B cell (primary cell): ENCODE results near the gene ST8SIA3. TPM values are rescaled to one million over a fixed set of nuclear protein-coding genes. Genes with fewer than 3 reads are reported as not detected.

Source experiments
- ATAC-seq: fragments of 200-7000 bp; cut with Tn5 transposase; one replicate; pipeline ENCODE4 v1.10.0; 2021; ENCODE audit warnings: low read depth, mild to moderate bottlenecking, moderate number of reproducible peaks, moderate library complexity
- CTCF ChIA-PET: fragments of 350-600 bp; sonication (Branson Sonifier 250); formaldehyde crosslinking; loops from one replicate; lab custom pipeline; 2021; ENCODE audit warnings: antibody characterized with exemption, inconsistent platforms; lab: Charles Lee
- POLR2A ChIA-PET: fragments of 350-600 bp; sonication (Branson Sonifier 250); formaldehyde crosslinking; loops from one replicate; lab custom pipeline; 2021; ENCODE audit warnings: antibody characterized with exemption; lab: Charles Lee
- DNase-seq: peaks from one replicate; pipeline ENCODE4 v3.0.0; 2013
- H2AFZ ChIP-seq: 2 replicates; pipeline ENCODE4 v1.6.1; 2012; ENCODE audit warnings: mild to moderate bottlenecking, low read depth, low read length; ENCODE audit not compliant: insufficient read depth, poor library complexity, severe bottlenecking
- H3K27ac ChIP-seq, 2 donors: 1 replicate in 1 of 2; 2 replicates in 1 of 2; pipeline ENCODE4 v1.5.1; 2012 to 2013; ENCODE audit warnings: low read length in 2 of 2, mild to moderate bottlenecking in 2 of 2, moderate library complexity in 1 of 2
- H3K27me3 ChIP-seq, 4 experiments: fragments of 200-600 bp in 1 of 4; sonication (generic) in 1 of 4; replicated peaks in 1 of 4; 1 replicate in 2 of 4; 2 replicates in 2 of 4; pipeline versions ENCODE4 v1.6.1 to v1.7.0; 2013 to 2016; ENCODE audit warnings: low read length in 3 of 4, mild to moderate bottlenecking in 2 of 4, mixed read lengths in 1 of 4, moderate library complexity in 1 of 4; ENCODE audit not compliant: insufficient read depth in 4 of 4, control insufficient read depth in 3 of 4; ENCODE audit errors: control extremely low read depth in 1 of 4
- H3K36me3 ChIP-seq, 2 experiments: replicated peaks in 1 of 2; 1 replicate in 1 of 2; 2 replicates in 1 of 2; pipeline versions ENCODE4 v1.6.1 to v1.7.1; 2013; ENCODE audit warnings: low read length in 1 of 2; ENCODE audit not compliant: insufficient read depth in 2 of 2, control insufficient read depth in 1 of 2; ENCODE audit errors: control extremely low read depth in 1 of 2, extremely low read depth in 1 of 2
- H3K4me1 ChIP-seq, 2 donors: fragments of 200-600 bp in 1 of 2; sonication (generic) in 1 of 2; 1 replicate in 1 of 2; 2 replicates in 1 of 2; pipeline versions ENCODE4 v1.5.1 to v1.6.1; 2013 to 2017; ENCODE audit warnings: low read length in 2 of 2; ENCODE audit not compliant: control insufficient read depth in 2 of 2, insufficient read depth in 2 of 2
- H3K4me2 ChIP-seq: replicated peaks from 2 replicates; pipeline ENCODE3; 2012; ENCODE audit warnings: mild to moderate bottlenecking, low read depth, low read length; ENCODE audit not compliant: poor library complexity, severe bottlenecking
- H3K4me3 ChIP-seq, 5 experiments: fragments of 200-600 bp in 1 of 5; sonication (generic) in 1 of 5; 1 replicate in 3 of 5; 2 replicates in 2 of 5; pipeline versions ENCODE4 v1.5.1 to v1.7.0; 2011 to 2016; ENCODE audit warnings: low read length in 4 of 5, mild to moderate bottlenecking in 4 of 5, low read depth in 2 of 5, control low read depth in 1 of 5, moderate library complexity in 1 of 5; ENCODE audit not compliant: insufficient read depth in 1 of 5; ENCODE audit errors: control extremely low read depth in 1 of 5, extremely low read depth in 1 of 5
- H3K79me2 ChIP-seq: fragments of 200-600 bp; sonication (generic); one replicate; pipeline ENCODE4 v1.6.0; 2016; ENCODE audit warnings: low read length; ENCODE audit not compliant: control insufficient read depth, insufficient read depth
- H3K9ac ChIP-seq: fragments of 200-600 bp; sonication (generic); 2 replicates; pipeline ENCODE4 v1.6.1; 2017; ENCODE audit warnings: mild to moderate bottlenecking, low read length, moderate library complexity
- H3K9me3 ChIP-seq, 3 donors: one replicate each; pipeline versions ENCODE4 v1.6.1 to v1.7.1; 2013; ENCODE audit warnings: low read length in 2 of 3; ENCODE audit not compliant: control insufficient read depth in 2 of 3, insufficient read depth in 1 of 3; ENCODE audit errors: control extremely low read depth in 1 of 3
- H4K20me1 ChIP-seq: 2 replicates; pipeline ENCODE4 v1.6.0; 2012; ENCODE audit warnings: mild to moderate bottlenecking, low read length; ENCODE audit not compliant: insufficient read depth, control insufficient read depth, poor library complexity, severe bottlenecking
- H3K27ac Mint-ChIP-seq: one replicate; pipeline ENCODE4 v1.8.0; 2021; ENCODE audit warnings: mixed read lengths
- H3K27me3 Mint-ChIP-seq: one replicate; pipeline ENCODE4 v1.8.0; 2021; ENCODE audit warnings: mixed read lengths
- H3K4me1 Mint-ChIP-seq: one replicate; pipeline ENCODE4 v1.8.0; 2021; ENCODE audit warnings: mixed read lengths
- H3K4me3 Mint-ChIP-seq: one replicate; pipeline ENCODE4 v1.8.0; 2021; ENCODE audit warnings: mixed read lengths
- H3K9me3 Mint-ChIP-seq: one replicate; pipeline ENCODE4 v1.8.0; 2022; ENCODE audit warnings: mixed read lengths; ENCODE audit not compliant: insufficient read depth
- CTCF ChIP-seq: fragments of 200-600 bp; IDR thresholded peaks from one replicate; pipeline ENCODE4 v1.8.0; 2022; ENCODE audit warnings: antibody characterized with exemption, mild to moderate bottlenecking
- EZH2 ChIP-seq: IDR thresholded peaks from 2 replicates; pipeline ENCODE4 v1.6.1; 2012; ENCODE audit warnings: borderline replicate concordance, low read depth, mild to moderate bottlenecking, moderate library complexity, low read length; ENCODE audit not compliant: insufficient read depth, poor library complexity, severe bottlenecking
- WGBS: methylation state at CpG from one replicate; pipeline ENCODE4 v1.1.5; 2013; ENCODE audit warnings: missing lambda C conversion rate; ENCODE audit not compliant: insufficient coverage; 5-methylcytosine and 5-hydroxymethylcytosine counted together
- intact Hi-C: fragments of 100-400 bp; cut with micrococcal nuclease; formaldehyde crosslinking; loops from one replicate; pipeline ENCODE4 v1.10.0; 2022
- polyA minus RNA-seq: library from RNA; depleted of rRNA, polyadenylated mRNA; stranded (reverse); fragments of >200 nt; gene quantifications from 2 replicates; pipeline ENCODE4 v1.2.3, GENCODE V29; 2012
- polyA plus RNA-seq: library from polyadenylated mRNA; depleted of rRNA; stranded (reverse); fragments of >200 nt; gene quantifications from 2 replicates; pipeline ENCODE4 v1.2.3, GENCODE V29; 2012
- total RNA-seq, 2 donors: library from RNA; stranded (reverse); fragments of 120-200 nt in 1 of 2; gene quantifications; 1 replicate in 1 of 2; 2 replicates in 1 of 2; pipeline versions ENCODE4 v1.2.3 to v1.2.4, GENCODE V29; 2013 to 2022

ST8SIA3 gene
- total RNA-seq (not detected in 2 replicates), polyA plus RNA-seq (not detected in 2 replicates), polyA minus RNA-seq (not detected in 2 replicates)
- not detected for total RNA-seq (2013)

GRCh38 chr18:57352271-57352701 is at the start of gene ST8SIA3:
Gene ST8SIA3 (plus strand): TSS chr18:57352557. CDS start chr18:57352847, 290 bp downstream.
- ATAC-seq (no peak), DNase-seq (no peak)
- Mint-ChIP-seq H3K4me3 (no peak within 1 kb of the TSS), H3K27ac (no peak within 1 kb of the TSS), H3K4me1 (no peaks in the 10 kb centered on the region), H3K27me3 (peaks cover 71% of the 10 kb centered on the region), H3K9me3 (no peaks in the 10 kb centered on the region)
- Histone ChIP-seq H3K4me1 (no peaks in the 10 kb centered on the region), H3K4me3 (no peak within 1 kb of the TSS), H4K20me1 (no peaks in the 10 kb centered on the region), H3K4me2 (no peak within 1 kb of the TSS), H3K9ac (no peak within 1 kb of the TSS), H3K27ac (no peak within 1 kb of the TSS), H3K36me3 (no peaks in the 10 kb centered on the region), H3K79me2 (no peaks in the 10 kb centered on the region), H3K27me3 (peaks cover 0 to 34% (median 16%) of the 10 kb centered on the region in 4 experiments), H3K9me3 (peaks cover 0 to 14% (median 0%) of the 10 kb centered on the region in 3 donors), H2AFZ (no peak within 1 kb of the TSS)
- WGBS, result 9% methylated on average over 25 of the region's 38 CpGs
- CTCF ChIA-PET, result no interaction called here
- POLR2A ChIA-PET, result no interaction called here
- intact Hi-C loops, result no loop called here
- no peak for TF ChIP-seq EZH2

GRCh38 chr18:57311472-57311871 is 40.9 kb upstream of the ST8SIA3 start:
- H4K20me1 ChIP-seq, result no peaks in the 10 kb centered on the region
- POLR2A ChIA-PET, result no interaction called here
- no peaks in the 10 kb centered on the region for H3K79me2 ChIP-seq
- no peaks in the 10 kb centered on the region for H3K9me3 ChIP-seq
- H3K4me1 ChIP-seq, result no peaks in the 10 kb centered on the region
- H3K27me3 ChIP-seq, result no peaks in the 10 kb centered on the region
- H3K36me3 ChIP-seq, result no peaks in the 10 kb centered on the region
- CTCF ChIA-PET, result no interaction called here
- no peak overlapping the region for H3K4me3 ChIP-seq
- Mint-ChIP-seq H3K9me3 (no peaks in the 10 kb centered on the region), H3K4me1 (no peaks in the 10 kb centered on the region), H3K4me3 (no peak overlapping the region), H3K27ac (no peak overlapping the region), H3K27me3 (no peaks in the 10 kb centered on the region)
- no peak overlapping the region for H3K9ac ChIP-seq
- WGBS, result 88% methylated on average over 3 of the region's 4 CpGs
- intact Hi-C loops, result no loop called here
- no peak overlapping the region for H3K4me2 ChIP-seq
- ATAC-seq (no peak), DNase-seq (no peak)
- H2AFZ ChIP-seq, result no peak overlapping the region
- TF ChIP-seq EZH2 (no peak), CTCF (no peak)
- H3K27ac ChIP-seq, result no peak overlapping the region
